ENCODE measurements around the gene BLACAT1. TPM values are rescaled to one million over a fixed set of nuclear protein-coding genes. Genes with fewer than 3 reads are reported as not detected.
A peak's percentile ranks its signal among the peaks of the same experiment; 100 is the strongest.
"Not testable (repeated sequence)": the region's sequence is repeated elsewhere in the genome, so short reads cannot be mapped to it uniquely, and the experiment has no call there.

BLACAT1 gene
- total RNA-seq, 1 experiment from 2014 or later: 0.31 TPM

GRCh38 chr1:205480349-205480985, 24.6 kb upstream of the BLACAT1 start:
- in situ Hi-C loops (cut with HindIII; ENCODE audit: low pct_unique_long_range_greater_than_20kb, low sequenced_read_pairs): no loop called here

GRCh38 chr1:205478985-205479384, 23.1 kb upstream of the BLACAT1 start:
- Histone ChIP-seq H3K4me1 (ENCODE audit: control insufficient read depth, insufficient read depth, low read length) (peaks cover 30% of the 10 kb centered on the region), H3K27ac (ENCODE audit: low read length) (peak overlapping the region; percentile 61; the same call in 1 of the 2 replicates)
- ATAC-seq; H3K4me3 ChIP-seq (ENCODE audit: low read depth in 2 of 2, low read length in 2 of 2); H3K36me3 ChIP-seq (ENCODE audit: control insufficient read depth, insufficient read depth, low read length); in situ Hi-C loops (cut with HindIII; ENCODE audit: low pct_unique_long_range_greater_than_20kb, low sequenced_read_pairs); DNase-seq (ENCODE audit: low read depth, low spot score); BruUV-seq (replicated peaks); H3K27me3 ChIP-seq (ENCODE audit: control insufficient read depth, insufficient read depth, low read length); POLR2A ChIA-PET; H3K9me3 ChIP-seq (ENCODE audit: control insufficient read depth, insufficient read depth, low read depth, low read length); intact Hi-C loops (cut with micrococcal nuclease; ENCODE audit: unreplicated experiment): not testable (repeated sequence)
- CTCF ChIA-PET: interaction anchor here (1.2 to 1.7 kb wide), 2 partner anchors 82 to 124 kb away, joined by 4 to 8 read pairs; no protein-coding TSS in a partner anchor

More at GRCh38 chr1:205480349-205480985, 24.6 kb upstream of the BLACAT1 start:
- H3K4me3 ChIP-seq (ENCODE audit: low read depth in 2 of 2, low read length in 2 of 2): no peak overlapping the region
- H3K27me3 ChIP-seq (ENCODE audit: control insufficient read depth, insufficient read depth, low read length): no peaks in the 10 kb centered on the region
- BruUV-seq (replicated peaks): no TSS peak
- H3K36me3 ChIP-seq (ENCODE audit: control insufficient read depth, insufficient read depth, low read length): no peaks in the 10 kb centered on the region
- ATAC-seq (no peak), DNase-seq (ENCODE audit: low read depth, low spot score) (no peak)
- no peak for TF ChIP-seq CTCF (IDR thresholded peaks at IDR 0.05)
- no peak for TF ChIP-seq POLR2AphosphoS5 (IDR thresholded peaks at IDR 0.05; ENCODE audit: low read depth, low read length)
- no peak for TF ChIP-seq SIN3A (IDR thresholded peaks at IDR 0.05; ENCODE audit: borderline replicate concordance, insufficient read depth, low read depth, low read length)
- TF ChIP-seq REST (IDR thresholded peaks at IDR 0.05; ENCODE audit: insufficient read depth in 1 of 2, low read depth in 2 of 2, low read length in 1 of 2): no peak
- no peak for TF ChIP-seq TCF7L2 (IDR thresholded peaks at IDR 0.05; ENCODE audit: low read depth, low read length)
- peaks cover 1% of the 10 kb centered on the region; the same call in 1 of the 2 replicates for H3K9me3 ChIP-seq (ENCODE audit: control insufficient read depth, insufficient read depth, low read depth, low read length)
- POLR2A ChIA-PET: interaction anchor here (0.7 kb wide), 1 partner anchor 12 kb away, joined by 9 read pairs; no protein-coding TSS in a partner anchor
- H3K27ac ChIP-seq (ENCODE audit: low read length): no peak overlapping the region; the same call in 1 of the 2 replicates
- CTCF ChIA-PET: interaction anchor here (1.0 kb wide), 1 partner anchor 145 kb away, joined by 3 read pairs; no protein-coding TSS in a partner anchor
- peaks cover 30% of the 10 kb centered on the region for H3K4me1 ChIP-seq (ENCODE audit: control insufficient read depth, insufficient read depth, low read length)
- intact Hi-C loops (cut with micrococcal nuclease; ENCODE audit: unreplicated experiment): no loop called here

GRCh38 chr1:205477759-205478247, 22.0 kb upstream of the BLACAT1 start:
- in situ Hi-C loops (cut with HindIII; ENCODE audit: low pct_unique_long_range_greater_than_20kb, low sequenced_read_pairs): no loop called here
- Histone ChIP-seq H3K27ac (ENCODE audit: low read length) (peak overlapping the region; percentile 77), H3K4me3 (ENCODE audit: low read depth in 2 of 2, low read length in 2 of 2) (0 out of 4 replicates have a peak overlapping the region, but pooled peaks of 1 of the 2 experiments have one; percentile 14), H3K36me3 (ENCODE audit: control insufficient read depth, insufficient read depth, low read length) (no peaks in the 10 kb centered on the region), H3K4me1 (ENCODE audit: control insufficient read depth, insufficient read depth, low read length) (peaks cover 36% of the 10 kb centered on the region), H3K9me3 (ENCODE audit: control insufficient read depth, insufficient read depth, low read depth, low read length) (peaks cover 5% of the 10 kb centered on the region; the same call in 1 of the 2 replicates), H3K27me3 (ENCODE audit: control insufficient read depth, insufficient read depth, low read length) (no peaks in the 10 kb centered on the region)
- POLR2A ChIA-PET: no interaction called here
- TF ChIP-seq POLR2AphosphoS5 (IDR thresholded peaks at IDR 0.05; ENCODE audit: low read depth, low read length): peak; percentile 64; the same call in 1 of the 2 replicates
- no peak for TF ChIP-seq SIN3A (IDR thresholded peaks at IDR 0.05; ENCODE audit: borderline replicate concordance, insufficient read depth, low read depth, low read length)
- TF ChIP-seq REST (IDR thresholded peaks at IDR 0.05; ENCODE audit: insufficient read depth in 1 of 2, low read depth in 2 of 2, low read length in 1 of 2): no peak
- no peak for TF ChIP-seq TCF7L2 (IDR thresholded peaks at IDR 0.05; ENCODE audit: low read depth, low read length)
- no peak for TF ChIP-seq CTCF (IDR thresholded peaks at IDR 0.05)
- no TSS peak for BruUV-seq (replicated peaks)
- CTCF ChIA-PET: interaction anchor here (0.7 to 1.7 kb wide), 3 partner anchors 81 to 286 kb away, joined by 3 to 8 read pairs (median 4); no protein-coding TSS in a partner anchor
- intact Hi-C loops (cut with micrococcal nuclease; ENCODE audit: unreplicated experiment): no loop called here
- ATAC-seq: peak; percentile 79
- no peak for DNase-seq (ENCODE audit: low read depth, low spot score)

Measured in Panc1 (cell line).